Measurements from ENCODE around the gene FAM234A.

Gene FAM234A

GRCh38 chr16:283033-283805 lies 48.6 kb downstream of the FAM234A start, which contains the start of gene PDIA2:
TSS of gene PDIA2 (plus strand) at chr16:283164. CDS start at chr16:283170, 6 bp downstream.
- DNase-seq: no peak

GRCh38 chr16:284204-285120 lies 49.8 kb downstream of the FAM234A start:
- no peak for DNase-seq

- DNase-seq: no peak
Measured at GRCh38 chr16:285146-286055, 50.8 kb downstream of the FAM234A start.

GRCh38 chr16:286491-287297 lies 52.1 kb downstream of the FAM234A start:
- DNase-seq: no peak

- DNase-seq: no peak
Measured at GRCh38 chr16:287298-287811, 52.7 kb downstream of the FAM234A start.

- DNase-seq: no peak
Measured at GRCh38 chr16:287981-288920, 53.6 kb downstream of the FAM234A start.

GRCh38 chr16:289395-289997 lies 54.9 kb downstream of the FAM234A start:
- DNase-seq: no peak

GRCh38 chr16:290015-290680 lies 55.5 kb downstream of the FAM234A start:
- DNase-seq: no peak

- DNase-seq: no peak
Measured at GRCh38 chr16:290681-291405, 56.2 kb downstream of the FAM234A start.

- no peak for DNase-seq
Measured at GRCh38 chr16:291539-291938, 56.9 kb downstream of the FAM234A start.

- DNase-seq: no peak
Measured at GRCh38 chr16:293043-293775, 58.6 kb downstream of the FAM234A start.

GRCh38 chr16:296276-296675 lies 61.7 kb downstream of the FAM234A start:
- no peak for DNase-seq

GRCh38 chr16:296806-297510 lies 62.3 kb downstream of the FAM234A start:
- DNase-seq: no peak

- no peak for DNase-seq
Measured at GRCh38 chr16:297832-298231, 63.2 kb downstream of the FAM234A start.

GRCh38 chr16:301235-301634 lies 66.6 kb downstream of the FAM234A start:
- no peak for DNase-seq

- DNase-seq: no peak
Measured at GRCh38 chr16:301950-302349, 67.3 kb downstream of the FAM234A start.

GRCh38 chr16:303760-304505 lies 69.3 kb downstream of the FAM234A start:
- DNase-seq: no peak

Data from bone marrow (tissue), 2 donors.